ENCODE measurements around the gene BCAP31. TPM values are rescaled to one million over a fixed set of nuclear protein-coding genes. Genes with fewer than 3 reads are reported as not detected.
"Not testable (repeated sequence)": the region's sequence is repeated elsewhere in the genome, so short reads cannot be mapped to it uniquely, and the experiment has no call there.

Gene BCAP31
- total RNA-seq, 1 experiment from 2014 or later = 311 TPM

DNA sequence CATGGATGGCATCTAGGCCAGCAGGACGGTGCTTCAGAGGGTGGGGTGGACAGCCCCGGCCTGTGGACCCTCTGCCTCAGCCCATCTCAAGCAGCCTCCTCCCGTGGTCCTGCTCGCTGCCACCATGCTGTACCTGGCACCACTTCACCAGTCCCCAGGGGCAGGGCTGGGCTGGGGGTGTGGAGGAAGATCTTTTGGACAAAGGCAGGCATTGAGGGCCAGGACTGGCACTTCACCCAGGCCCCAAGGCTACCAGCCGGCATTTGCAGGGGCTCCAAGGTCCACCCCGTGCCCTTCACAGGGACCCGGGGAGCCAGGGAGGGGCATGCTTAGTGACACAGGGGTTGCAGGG, 40.6 kb upstream of the BCAP31 start:
- H3K27me3 ChIP-seq = no peaks in the 10 kb centered on the region
- no peaks in the 10 kb centered on the region for H3K36me3 ChIP-seq
- no peaks in the 10 kb centered on the region for H3K9me3 ChIP-seq
- DNase-seq = no peak
- H3K4me3 ChIP-seq = no peak overlapping the region; the same call in none of the 2 replicates

DNA sequence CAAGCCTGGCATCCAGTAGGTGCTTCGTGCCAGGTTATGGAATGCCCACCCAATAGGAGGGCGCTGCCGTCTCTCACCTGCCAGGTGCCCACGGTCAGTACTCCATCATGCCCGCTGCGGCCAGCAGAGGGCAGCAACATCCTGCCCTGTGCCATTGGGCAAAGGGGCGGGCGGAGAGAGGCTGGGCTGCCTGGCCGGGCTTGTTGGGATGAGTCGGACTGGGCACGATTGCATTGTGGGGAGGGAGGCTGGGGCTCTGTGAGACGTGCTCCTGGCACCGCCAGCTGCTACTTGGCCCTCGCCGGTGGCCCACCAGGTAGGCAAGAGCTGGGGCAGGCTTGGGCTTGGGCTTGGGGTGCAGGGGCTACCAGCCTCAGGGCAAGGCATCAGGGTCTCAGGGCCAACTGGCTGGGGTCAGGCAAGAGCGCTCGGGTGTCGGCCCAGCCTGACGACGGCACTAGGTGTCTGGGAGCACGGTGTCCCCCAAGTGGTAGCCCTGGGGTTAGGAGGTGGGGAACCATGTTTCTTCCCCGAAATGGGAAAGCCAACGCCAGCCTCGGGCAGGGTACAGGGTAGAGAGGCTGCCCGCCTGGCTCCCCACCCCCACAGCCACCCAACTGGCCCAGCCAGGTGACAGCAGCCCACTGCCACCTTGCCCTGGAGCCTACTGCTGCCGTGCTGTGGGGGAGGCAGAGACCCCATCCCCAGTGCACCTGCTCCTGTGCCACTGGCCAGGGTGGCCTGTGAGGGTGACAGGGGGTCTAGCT, 40.0 kb upstream of the BCAP31 start, which contains the start of gene PLXNB3:
Gene PLXNB3 (plus strand): TSS at position 261 of the 767 bp plus-strand sequence. CDS start 1,287 bp downstream, outside the sequence.
- Histone ChIP-seq H3K27me3 (no peaks in the 10 kb centered on the region), H3K4me3 (peak within 1 kb of the TSS; percentile 48), H3K9me3 (no peaks in the 10 kb centered on the region), H3K36me3 (no peaks in the 10 kb centered on the region)
- peak; percentile 84 for DNase-seq

DNA sequence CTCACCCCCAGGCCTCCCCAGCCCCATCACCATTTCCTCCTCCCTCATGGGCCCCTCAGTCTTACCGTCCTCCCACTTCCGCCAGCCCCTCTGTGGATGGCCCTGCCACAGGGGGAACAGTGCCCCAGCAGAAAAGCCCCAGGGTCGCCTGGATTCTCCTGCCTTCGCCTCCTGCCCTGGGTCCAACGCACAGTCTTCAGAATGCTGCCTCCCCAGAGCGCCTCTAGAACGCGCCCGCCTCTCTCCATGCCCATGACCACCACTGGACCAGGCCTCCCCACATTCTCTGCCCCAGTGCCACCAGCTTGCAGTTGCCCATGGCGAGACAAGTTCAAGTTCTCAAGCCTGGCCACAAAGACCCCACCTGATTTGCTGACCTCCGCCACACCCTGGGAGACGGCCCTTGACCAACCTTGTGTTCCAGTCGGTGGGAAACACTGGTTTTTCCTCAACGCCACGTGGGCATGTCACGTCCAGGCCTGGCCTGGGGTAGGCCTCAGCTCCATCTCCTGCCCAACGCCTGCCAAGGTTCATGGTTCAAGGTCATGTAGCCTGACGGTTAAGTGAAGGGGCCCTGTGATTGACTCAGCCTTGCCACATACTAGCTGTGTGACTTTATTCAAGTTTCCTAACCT, 39.2 kb upstream of the BCAP31 start:
- Histone ChIP-seq H3K36me3 (no peaks in the 10 kb centered on the region), H3K9me3 (no peaks in the 10 kb centered on the region), H3K4me3 (no peak overlapping the region), H3K27me3 (no peaks in the 10 kb centered on the region)
- DNase-seq = no peak

DNA sequence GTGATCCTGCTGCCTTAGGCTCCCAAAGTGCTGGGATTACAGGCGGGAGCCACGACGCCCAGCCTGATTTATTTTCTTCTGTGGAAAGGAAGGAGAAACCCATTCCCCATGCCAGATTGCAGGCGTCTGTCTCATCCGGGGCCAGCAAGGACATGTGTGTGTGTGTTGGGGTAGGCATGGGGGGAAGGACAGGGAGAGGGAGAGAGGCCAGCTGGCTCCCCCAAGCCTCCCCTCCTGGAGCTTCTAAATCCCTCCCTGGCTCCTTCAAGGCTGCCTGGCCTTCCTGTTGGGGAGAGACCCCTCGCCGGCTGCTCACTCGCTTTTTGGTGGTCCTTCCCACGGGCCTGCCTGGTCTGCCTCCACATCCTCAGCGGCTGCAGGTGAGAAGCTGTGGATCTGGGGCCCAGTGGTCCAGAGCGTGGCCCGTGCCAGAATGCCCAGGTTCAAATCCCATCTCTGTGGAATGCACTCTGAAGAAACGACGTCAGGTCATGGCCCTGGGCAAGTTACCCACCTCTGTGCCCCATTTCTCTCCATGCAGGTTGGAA, 38.5 kb upstream of the BCAP31 start:
- no peak for DNase-seq
- Histone ChIP-seq H3K36me3 (no peaks in the 10 kb centered on the region), H3K9me3 (no peaks in the 10 kb centered on the region), H3K27me3 (no peaks in the 10 kb centered on the region), H3K4me3 (no peak overlapping the region)

DNA sequence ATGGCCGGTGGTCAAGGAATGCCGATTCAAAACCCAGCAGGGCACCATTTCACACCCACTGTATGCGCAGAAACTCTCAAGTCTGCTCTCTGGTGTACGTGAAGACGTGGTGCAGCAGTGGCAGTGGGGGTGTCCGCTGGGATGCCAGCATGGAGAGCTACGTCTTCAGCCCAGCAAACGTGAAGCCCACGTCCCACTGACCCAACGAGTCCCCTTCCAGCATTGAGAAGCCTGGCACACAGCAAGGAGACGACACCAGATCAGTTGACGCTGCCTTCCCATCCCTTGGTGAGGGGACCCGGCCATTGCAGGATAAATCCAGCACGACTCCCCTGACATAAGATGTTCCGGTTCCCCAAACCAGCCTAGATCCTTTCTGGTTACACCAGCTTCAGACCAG, 37.7 kb upstream of the BCAP31 start:
- H3K36me3 ChIP-seq = no peaks in the 10 kb centered on the region
- H3K27me3 ChIP-seq = no peaks in the 10 kb centered on the region
- no peak overlapping the region for H3K4me3 ChIP-seq
- no peaks in the 10 kb centered on the region for H3K9me3 ChIP-seq
- DNase-seq = no peak

DNA sequence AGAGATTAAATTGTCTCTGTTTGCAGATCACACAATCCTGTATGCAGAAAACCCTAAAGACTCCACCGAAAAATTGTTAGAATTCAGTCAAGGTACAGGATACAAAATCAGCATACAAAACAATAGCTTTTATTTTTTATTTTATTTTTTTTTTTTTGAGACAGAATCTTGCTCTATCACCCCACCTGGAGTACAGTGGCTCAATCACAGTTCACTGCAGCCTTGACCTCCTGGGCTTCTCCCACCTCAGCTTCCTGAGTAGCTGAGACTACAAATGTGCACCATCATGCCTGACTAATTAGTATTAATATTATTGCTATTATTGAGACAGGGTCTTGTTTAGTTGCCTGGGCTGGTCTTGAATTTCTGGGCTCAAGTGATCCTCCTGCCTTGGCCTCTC, 30.9 kb upstream of the BCAP31 start:
- Histone ChIP-seq H3K4me3 (no peak overlapping the region), H3K9me3 (no peaks in the 10 kb centered on the region), H3K36me3 (no peaks in the 10 kb centered on the region; the same call in 1 of the 2 replicates), H3K27me3 (no peaks in the 10 kb centered on the region)
- no peak for DNase-seq

DNA sequence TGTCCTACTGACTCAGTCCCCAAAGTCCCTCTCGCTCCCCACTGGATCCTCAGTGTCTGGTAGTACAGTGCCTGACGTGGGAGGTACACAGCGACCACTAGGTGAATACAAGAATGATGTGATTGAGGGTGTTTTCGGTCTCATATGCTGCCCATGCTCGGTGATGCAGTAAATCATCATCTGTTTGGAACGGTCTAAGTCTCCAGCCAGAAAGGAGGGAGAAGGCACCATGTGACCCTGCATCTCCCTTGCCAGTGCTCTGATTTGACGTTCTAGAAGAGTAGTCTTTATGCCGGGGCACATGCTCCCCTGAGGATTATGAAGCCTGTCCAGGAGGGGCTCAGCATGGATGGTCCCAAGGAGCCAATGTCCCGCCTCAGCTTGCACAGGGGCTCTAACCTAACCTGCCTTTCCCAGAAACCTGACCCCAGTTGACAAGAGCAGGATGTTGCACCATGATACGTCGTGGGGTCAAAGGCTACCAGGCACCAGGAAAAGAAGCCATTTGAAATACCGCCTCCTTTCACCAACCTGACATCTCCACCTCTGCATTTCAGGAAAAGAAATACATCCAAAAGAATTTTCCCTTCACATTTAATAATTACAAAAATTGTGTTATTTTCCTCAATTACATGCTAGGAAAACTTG, 26.1 kb upstream of the BCAP31 start:
- no peak overlapping the region for H3K4me3 ChIP-seq
- H3K9me3 ChIP-seq = no peaks in the 10 kb centered on the region
- DNase-seq = no peak
- no peaks in the 10 kb centered on the region for H3K36me3 ChIP-seq
- H3K27me3 ChIP-seq = no peaks in the 10 kb centered on the region

DNA sequence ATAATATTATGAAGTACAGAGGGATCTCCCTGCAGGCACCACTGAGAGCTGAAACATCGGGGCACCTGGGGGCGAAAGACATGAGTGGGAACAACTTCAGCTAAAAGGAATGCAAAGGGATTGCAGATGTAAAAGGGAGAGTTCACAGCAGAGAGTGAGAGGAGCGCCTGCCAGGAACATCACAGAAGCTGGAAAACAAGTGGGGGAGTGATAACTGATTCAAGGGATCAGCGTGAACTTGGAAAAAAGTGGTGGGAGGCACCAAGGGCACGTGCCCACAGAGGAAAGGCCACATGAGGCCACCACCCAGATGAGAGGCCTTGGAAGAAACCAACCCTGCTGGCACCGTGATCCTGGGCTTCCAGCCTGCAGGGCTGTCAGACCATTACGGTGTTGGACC, 24.8 kb upstream of the BCAP31 start:
- not testable (repeated sequence) for H3K27me3 ChIP-seq, H3K36me3 ChIP-seq, H3K4me3 ChIP-seq, DNase-seq, H3K9me3 ChIP-seq

DNA sequence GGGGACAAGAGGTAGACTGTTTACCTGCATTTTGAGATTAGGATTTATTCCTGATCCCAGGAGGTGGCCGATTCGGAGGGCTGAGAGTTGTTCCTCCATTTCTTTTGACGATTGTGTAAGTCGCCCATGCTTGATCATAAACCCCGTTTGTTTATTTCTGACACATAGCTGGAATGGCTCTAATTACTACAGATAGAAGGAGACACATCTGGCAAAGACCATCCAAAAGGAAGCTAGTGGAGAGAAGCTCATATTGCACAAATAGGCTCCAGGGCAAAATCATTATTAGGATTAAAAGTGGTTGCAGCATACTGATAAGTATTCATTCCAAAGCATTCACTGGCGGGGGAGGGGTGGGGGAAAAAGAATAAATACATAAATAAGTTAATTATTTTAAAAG, 22.8 kb upstream of the BCAP31 start:
- not testable (repeated sequence) for H3K27me3 ChIP-seq, H3K4me3 ChIP-seq, H3K9me3 ChIP-seq, DNase-seq, H3K36me3 ChIP-seq

DNA sequence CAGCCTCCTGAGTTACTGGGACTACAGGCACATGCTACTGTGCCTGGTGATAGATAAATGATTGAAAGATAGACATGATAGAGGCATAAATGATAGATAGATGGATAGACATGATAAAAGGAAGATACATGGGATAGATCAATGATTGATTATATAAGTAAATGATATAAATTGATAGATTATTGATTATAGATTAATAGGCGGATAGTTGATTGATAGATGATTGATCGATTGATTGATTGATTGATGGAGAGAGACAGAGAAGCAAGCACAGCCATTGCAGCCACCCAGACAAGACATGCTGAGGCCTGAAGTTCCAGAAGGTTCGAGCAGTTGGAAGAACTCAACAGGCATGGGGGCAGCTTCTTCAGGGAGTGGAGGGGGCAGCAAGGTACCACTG, 22.2 kb upstream of the BCAP31 start:
- Histone ChIP-seq H3K36me3 (no peaks in the 10 kb centered on the region), H3K4me3 (no peak overlapping the region), H3K9me3 (no peaks in the 10 kb centered on the region), H3K27me3 (no peaks in the 10 kb centered on the region)
- DNase-seq = no peak

DNA sequence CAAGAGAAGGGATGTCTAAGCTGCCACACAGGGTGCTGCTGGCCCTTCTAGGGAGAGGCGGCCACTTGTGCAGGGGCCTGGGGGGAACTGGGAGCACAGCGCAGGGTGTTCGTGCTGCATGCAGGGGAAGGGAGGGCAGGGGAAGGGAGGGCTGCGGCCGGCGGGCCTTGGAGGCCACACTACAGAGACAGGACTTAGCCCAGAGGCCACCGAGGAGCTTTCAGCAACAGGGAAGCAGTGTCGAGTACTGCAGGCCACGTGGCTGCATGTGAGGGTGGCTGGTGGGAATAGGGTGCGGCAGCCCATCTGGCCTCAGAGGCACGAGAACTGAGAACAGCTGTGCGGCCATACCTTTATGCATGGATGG, 20.9 kb upstream of the BCAP31 start:
- H3K27me3 ChIP-seq, H3K36me3 ChIP-seq, DNase-seq, H3K9me3 ChIP-seq, H3K4me3 ChIP-seq: not testable (repeated sequence)

DNA sequence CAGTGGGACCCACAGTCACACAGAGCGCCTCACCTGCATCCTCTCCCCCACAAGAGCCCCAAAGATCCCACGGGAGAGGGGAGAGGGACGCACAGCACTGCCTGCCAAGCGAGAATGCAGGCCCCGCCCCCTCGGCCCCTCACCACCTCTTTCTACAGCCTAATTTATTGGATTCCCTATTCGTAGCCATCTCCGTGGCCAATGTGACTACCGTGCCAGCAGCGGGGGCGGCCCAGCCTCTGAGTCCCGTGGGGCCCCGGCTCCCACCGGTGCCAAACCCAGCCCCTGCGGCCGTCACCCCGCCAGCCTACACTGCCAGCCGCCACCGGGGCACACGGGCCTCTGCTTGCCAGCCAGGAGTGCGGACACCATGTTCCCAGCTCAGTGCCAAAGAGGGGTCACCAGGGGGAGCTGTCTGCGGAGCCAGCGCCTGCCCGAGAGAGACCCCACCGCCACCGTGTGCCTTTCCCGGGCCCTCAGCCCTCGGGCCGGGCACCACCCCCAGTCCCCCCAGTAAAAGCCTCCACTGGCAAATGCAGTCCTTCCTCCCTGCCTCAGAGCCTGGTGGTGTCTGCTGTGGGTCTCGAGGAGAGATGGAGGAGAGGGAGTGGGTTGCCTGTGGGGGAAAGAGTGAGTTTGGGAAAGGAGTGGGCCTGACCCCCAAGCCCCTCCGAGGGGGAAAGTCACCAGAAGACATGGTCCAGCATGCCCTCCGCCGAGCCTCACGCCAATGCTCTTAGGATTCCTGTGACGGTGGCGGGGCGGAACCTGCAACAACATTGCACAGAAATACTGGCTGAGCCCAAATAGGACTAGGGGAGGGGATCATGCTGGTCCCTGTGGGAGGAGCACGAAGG, 20.3 kb upstream of the BCAP31 start:
- no peak for DNase-seq
- H3K4me3 ChIP-seq = no peak overlapping the region

DNA sequence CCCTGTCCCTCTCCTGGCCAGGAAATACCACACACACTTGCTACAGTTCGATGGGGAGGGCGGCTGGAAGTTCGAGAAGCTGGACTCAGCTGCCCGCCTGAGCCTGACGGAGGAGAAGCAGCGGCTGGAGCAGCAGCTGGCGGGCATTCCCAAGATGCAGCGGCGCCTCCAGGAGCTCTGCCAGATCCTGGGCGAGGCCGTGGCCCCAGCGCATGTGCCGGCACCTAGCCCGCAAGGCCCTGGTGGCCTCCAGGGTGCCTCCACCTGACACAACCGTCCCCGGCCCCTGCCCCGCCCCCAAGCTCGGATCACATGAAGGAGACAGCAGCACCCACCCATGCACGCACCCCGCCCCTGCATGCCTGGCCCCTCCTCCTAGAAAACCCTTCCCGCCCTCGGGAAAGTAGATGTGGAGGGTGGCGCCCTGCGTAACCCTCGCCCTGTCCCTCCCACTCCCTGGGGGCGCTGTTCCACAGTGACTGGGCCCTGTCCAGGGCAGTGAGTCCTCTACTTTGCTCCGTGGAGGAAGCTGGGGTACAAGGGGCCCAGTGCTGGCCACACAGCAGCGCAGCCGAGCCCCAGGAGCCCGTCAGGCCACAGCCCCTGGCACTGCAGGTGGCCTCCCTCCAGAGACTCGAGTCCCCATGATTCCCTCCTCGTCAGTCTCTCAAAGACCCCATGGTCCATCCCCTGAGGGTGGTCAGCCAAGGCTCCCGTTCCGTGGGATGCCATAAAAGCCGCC, 19.5 kb upstream of the BCAP31 start:
- H3K36me3 ChIP-seq, DNase-seq, H3K9me3 ChIP-seq, H3K27me3 ChIP-seq, H3K4me3 ChIP-seq: not testable (repeated sequence)

More for the DNA sequence above, 20.3 kb upstream of the BCAP31 start:
- H3K36me3 ChIP-seq = no peaks in the 10 kb centered on the region
- H3K27me3 ChIP-seq = no peaks in the 10 kb centered on the region
- H3K9me3 ChIP-seq = no peaks in the 10 kb centered on the region

DNA sequence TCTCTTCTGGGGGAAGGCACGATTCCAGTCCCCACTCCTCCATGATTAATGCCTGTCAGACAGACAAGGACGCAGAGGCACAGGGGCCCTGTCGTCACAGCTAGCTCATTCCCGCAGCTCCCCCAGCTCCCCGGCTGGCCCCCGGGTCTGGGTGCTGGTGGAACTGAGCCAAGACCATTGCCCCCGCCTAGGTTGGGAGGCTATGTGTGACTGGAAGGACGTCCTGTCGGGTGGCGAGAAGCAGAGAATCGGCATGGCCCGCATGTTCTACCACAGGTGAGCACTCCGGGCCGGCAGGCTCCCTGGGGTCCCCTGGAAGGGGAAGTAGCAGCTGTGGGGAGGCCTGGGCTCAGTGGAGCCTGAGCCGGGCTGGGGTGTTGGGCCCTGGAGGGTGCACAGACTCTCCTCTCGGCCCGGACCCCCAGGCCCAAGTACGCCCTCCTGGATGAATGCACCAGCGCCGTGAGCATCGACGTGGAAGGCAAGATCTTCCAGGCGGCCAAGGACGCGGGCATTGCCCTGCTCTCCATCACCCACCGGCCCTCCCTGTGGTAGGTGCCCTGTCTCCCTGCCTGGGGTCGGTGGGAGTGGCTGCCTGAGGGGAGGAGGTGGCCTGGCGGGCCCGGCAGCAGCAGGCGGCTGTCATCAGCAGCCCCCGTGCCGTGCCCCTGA, 18.7 kb upstream of the BCAP31 start:
- DNase-seq, H3K36me3 ChIP-seq, H3K4me3 ChIP-seq, H3K9me3 ChIP-seq, H3K27me3 ChIP-seq: not testable (repeated sequence)

DNA sequence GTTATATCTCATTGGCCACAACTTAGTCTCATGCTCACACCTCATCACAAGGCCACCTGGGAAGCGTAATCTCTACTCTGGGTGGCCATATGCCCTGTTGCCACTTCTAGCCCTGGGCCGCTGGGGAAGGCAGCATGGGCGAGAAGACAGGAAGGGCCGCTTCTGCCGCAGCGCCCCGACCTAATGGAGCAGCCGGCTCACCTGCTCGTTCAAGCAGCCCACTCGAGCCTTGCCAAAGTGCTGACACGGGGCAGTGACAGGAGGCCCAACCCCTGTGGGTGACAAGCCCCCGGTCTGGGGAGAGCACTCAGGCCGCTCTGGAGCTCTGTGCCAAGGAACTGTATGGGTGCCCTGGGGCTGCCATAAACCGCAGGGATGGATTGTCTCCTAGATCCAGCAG, 17.9 kb upstream of the BCAP31 start:
- DNase-seq, H3K36me3 ChIP-seq, H3K4me3 ChIP-seq, H3K27me3 ChIP-seq, H3K9me3 ChIP-seq: not testable (repeated sequence)

DNA sequence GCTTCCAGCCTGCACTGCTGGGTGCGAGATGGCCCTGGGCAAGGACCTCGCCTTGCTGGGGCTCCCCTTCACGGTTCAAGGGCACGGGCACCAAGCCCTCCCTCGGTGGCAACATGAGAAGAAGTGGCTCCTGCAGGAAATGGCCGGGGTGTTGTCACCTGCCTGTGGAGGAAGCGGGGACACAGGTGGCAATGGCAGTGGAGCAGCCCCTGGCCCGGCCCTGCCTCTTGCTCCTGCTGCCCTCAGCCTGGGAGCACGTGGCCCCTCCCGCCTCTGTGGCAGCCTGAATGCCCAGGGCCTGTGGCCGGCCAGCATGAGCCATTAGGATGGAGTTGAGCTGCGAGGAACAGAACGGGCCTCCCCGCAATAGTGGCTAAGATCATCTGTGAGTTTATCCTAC, 17.3 kb upstream of the BCAP31 start:
- Histone ChIP-seq H3K36me3 (no peaks in the 10 kb centered on the region), H3K4me3 (no peak overlapping the region), H3K9me3 (no peaks in the 10 kb centered on the region), H3K27me3 (no peaks in the 10 kb centered on the region)
- no peak for DNase-seq
